GM18858 (cell line): ENCODE results near the gene RFX3.

Experiments
- ATAC-seq: cut with Tn5 transposase; IDR thresholded peaks from one replicate; pipeline ENCODE4 v1.9.1; 2021; ENCODE audit not compliant: unreplicated experiment

RFX3 gene

DNA sequence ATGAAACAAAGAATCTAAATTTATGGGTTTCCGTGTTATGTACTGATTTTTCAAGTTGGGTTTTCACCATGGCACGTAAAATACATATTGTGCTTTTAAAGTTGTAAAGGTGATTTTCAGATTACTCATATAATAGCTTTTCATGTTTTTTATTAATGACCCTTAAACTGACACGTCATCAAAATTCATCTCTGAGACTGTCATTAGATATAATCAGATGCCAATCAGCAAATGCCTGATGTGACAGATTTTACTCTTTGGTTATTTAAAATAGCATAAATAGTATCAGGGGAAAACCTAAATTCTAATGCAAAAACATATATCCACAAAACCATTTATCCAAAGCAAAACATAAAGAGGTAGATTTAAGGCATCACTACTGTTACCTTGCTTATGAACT is 11.0 kb downstream of the RFX3 start:
- no peak for ATAC-seq

- ATAC-seq, result no peak
These were observed 12.5 kb downstream of the RFX3 start for GRCh38 chr9:3513265-3513818.

GRCh38 chr9:3511551-3511950 is 14.2 kb downstream of the RFX3 start:
- no peak for ATAC-seq

DNA sequence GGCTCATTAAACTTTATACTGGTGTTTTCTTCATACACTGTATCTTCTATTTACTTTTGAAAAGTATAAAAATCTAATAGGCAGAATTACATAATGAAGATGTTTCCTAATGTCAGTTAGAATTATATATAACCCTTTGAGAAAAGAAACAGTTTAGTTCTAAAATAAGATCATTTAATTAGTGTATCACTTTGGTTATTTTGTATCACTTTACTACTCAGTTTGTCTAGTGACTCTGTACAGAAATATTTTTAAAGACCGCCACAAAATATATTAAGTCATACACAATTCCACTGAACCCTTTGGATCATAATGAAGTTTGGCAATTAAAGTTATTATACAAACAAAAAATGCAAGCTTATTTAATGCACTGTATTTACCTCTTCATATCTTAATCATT is 15.0 kb downstream of the RFX3 start:
- no peak for ATAC-seq

GRCh38 chr9:3509926-3510325 is 15.9 kb downstream of the RFX3 start:
- no peak for ATAC-seq

DNA sequence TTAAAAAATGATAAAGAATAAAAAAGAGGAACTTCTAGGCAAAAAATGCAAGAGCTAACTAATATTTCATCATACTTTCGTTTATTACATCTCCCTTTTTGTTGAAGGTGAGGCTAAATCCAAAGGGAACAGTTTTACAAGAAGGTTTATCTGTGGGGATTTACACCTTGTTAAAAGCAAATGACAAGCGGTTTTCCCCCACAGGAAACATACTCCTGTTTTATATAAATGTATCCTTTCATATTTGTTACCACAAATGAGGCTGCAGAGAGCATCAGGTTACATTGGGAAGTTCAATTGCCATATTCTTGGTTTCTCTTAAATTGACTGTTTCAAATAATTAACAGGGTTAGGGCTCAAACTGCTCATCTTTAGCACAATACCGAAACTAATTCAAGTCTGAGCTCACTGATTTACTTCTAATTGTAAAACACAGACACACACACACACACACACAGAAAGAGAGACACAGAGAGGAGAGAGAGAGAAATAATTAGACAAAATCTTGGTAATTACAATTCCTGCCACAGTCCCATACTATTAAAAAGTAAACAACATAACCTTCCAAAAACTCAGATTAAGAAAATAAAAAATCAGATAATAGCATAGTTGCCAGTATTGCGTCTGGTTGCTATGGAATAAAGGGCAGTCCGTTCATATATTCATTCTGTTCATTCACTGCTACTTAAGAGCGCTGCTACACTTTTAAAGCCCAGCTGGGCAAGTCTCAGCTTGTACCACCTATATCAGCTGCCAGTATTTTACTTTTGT is 17.1 kb downstream of the RFX3 start:
- no peak for ATAC-seq

GRCh38 chr9:3508078-3508431 is 17.7 kb downstream of the RFX3 start:
- ATAC-seq, result peak; percentile 6

DNA sequence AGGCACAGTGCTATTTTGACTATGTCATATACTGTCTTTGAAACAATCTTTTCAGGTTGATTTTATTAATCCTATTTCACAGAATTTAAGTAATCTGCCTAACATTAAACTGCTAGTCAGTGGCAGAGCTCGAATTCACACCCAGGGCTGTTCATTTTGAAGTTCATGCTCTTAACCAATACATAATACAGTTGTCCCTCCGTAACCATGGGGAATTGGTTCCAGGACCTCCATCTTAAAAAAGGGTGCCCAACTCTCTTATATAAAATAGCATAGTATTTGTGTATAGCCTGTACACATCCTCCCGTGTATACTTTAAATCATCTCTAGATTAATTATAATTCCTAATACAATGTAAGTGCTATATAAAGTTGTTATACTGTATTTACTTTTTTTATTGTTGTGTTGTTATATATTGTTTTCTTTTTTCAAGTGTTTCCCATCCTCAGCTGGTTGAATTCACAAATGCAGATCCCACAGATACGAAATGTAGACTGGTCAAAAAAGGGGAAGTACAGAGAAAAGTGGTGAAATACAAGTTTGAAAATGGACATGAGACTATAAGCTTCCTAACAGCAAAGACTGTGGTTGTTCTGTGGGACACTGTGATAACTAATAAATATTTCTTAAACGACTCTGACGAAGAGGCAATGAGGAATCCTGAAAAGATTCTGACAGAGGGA is 18.3 kb downstream of the RFX3 start:
- ATAC-seq, result peak; percentile 74

DNA sequence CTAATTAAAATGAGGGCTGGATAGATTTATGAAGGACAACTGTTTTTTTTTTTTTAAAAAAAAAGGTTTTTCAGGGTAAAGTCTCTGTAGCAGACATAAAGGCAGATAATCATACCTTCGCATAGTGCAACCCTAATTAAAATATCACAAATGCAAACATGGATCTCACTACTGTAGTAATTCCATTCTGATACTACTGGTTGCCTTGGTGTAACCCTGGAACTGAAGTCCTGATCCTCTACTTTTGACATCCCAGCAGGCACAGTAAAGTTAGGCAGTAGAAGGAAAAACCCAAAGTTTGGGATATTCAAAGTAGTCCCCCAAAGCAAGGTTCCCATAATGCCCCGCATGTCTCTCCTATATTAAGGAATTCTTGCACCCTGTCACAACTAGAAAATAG is 19.6 kb downstream of the RFX3 start:
- no peak for ATAC-seq

- ATAC-seq, result no peak
These were observed 23.0 kb downstream of the RFX3 start for GRCh38 chr9:3502560-3503398.

- no peak for ATAC-seq
These were observed 25.8 kb downstream of the RFX3 start for GRCh38 chr9:3500044-3500443.

GRCh38 chr9:3498691-3499090 is 27.1 kb downstream of the RFX3 start:
- ATAC-seq, result no peak

- no peak for ATAC-seq
These were observed 27.9 kb downstream of the RFX3 start for GRCh38 chr9:3497857-3498256.

- ATAC-seq, result no peak
These were observed 28.4 kb downstream of the RFX3 start for GRCh38 chr9:3497401-3497800.

GRCh38 chr9:3495855-3496254 is 29.9 kb downstream of the RFX3 start:
- no peak for ATAC-seq

- no peak for ATAC-seq
These were observed 33.6 kb downstream of the RFX3 start for GRCh38 chr9:3492214-3492613.

DNA sequence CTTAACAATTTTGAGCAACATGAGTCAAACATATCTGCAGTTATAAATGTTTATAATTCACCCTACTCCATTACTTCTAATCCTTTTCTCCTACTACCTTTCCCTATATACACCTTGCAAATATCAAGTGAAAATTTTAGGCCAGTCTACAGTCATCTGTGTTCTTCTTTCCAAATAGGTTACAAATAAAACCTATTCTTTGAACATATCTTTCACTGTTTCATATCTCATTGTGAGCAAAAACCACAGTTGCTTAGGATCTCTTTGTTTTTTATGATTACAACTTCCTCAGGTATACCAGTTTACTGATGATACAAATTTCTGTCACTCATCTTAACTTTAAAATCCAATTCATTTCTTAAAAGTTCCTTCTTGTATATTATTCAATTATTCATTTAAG is 34.4 kb downstream of the RFX3 start:
- ATAC-seq, result no peak

DNA sequence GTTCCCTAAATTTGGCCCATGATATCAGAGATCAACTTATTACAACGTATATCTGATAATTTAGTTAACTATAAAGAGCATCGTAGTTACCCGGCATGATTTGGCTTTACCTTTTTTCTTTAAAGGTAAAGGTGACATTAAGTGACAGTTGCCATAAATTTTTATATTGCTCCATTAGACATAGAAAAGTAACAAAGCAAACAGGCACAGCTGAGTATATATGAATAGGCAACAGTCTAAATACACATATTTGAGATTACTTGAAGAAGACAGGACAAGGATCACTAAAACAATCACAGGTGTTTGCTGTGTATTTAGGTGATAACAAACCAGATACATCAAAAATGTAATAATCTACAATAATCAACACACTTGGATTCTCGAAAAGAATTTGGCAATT is 34.8 kb downstream of the RFX3 start:
- ATAC-seq, result no peak

- ATAC-seq, result no peak
These were observed 43.2 kb downstream of the RFX3 start for GRCh38 chr9:3482578-3482977.

DNA sequence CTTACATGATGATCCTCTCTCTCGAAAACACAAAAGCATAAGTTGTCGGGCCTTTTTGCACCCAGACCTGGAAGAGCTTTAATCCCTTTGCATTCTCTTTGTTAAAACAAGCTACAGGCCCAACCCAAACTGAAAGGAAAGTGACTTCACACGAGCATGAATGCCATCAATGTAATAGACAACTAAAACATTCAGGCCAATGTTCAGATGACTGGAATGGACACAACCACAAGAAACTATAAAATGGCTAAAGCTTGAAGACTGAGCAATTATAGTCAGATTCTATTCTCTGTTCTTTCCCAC is 45.5 kb downstream of the RFX3 start:
- ATAC-seq, result no peak

DNA sequence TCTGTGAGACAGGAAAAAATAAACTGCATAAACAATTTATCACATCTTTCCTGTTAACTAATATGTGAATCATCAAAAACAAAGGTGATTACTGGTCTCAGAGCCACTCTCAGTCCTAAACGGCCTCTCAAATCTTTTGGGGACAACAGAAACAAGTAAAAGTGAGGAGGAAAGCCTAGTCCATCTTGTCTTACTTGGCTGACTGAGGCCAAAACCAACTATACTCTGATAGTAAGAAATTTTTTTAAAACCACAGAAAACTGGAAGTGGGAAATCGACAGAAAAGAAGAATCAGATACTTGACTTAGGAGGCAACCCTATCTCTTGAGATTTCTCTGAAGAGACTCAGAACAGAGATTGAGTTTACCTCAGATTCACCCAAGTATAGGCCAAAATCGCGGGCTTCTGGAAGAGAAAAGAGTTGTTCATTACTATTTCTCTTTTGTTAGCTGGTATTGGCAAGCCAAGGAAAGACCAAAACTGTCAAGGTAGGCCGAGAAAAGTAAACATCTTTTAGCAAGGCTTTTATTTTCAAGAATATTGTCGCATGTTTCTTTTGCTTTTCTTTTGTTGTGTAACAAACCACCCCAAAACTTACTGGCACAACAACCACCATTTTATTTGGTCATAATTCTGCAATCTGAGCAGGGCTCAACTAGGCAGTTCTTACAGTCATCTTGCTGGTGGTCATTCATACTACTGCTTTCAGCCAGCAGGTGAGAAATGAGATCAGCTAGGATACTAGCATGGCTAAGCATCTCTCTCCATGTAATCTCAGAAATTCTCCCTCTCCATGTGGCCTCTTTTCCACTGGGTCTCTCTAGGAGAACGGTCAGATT is 46.1 kb downstream of the RFX3 start:
- ATAC-seq, result peak; percentile 42
